Activated T-cell treated with anti-CD3 and anti-CD28 coated beads, Interleukin-2, amount 50 U/mL, for 24 hours (primary cell): ENCODE measurements around the gene PFKFB3.
"Not testable (repeated sequence)": the region's sequence is repeated elsewhere in the genome, so short reads cannot be mapped to it uniquely, and the experiment has no call there.

Experiments
- DNase-seq: peaks from one replicate; pipeline ENCODE4 v3.0.0-alpha.2; 2020
- H3K27ac Mint-ChIP-seq: 2 replicates; pipeline ENCODE4 v1.8.0; 2020; ENCODE audit warnings: mild to moderate bottlenecking, mixed read lengths
- H3K27me3 Mint-ChIP-seq: 2 replicates; pipeline ENCODE4 v1.8.0; 2020; ENCODE audit warnings: mixed read lengths
- H3K36me3 Mint-ChIP-seq: 2 replicates; pipeline ENCODE4 v1.8.0; 2020; ENCODE audit warnings: low read depth, mixed read lengths
- H3K4me1 Mint-ChIP-seq: 2 replicates; pipeline ENCODE4 v1.8.0; 2020; ENCODE audit warnings: low read depth, mixed read lengths
- H3K4me3 Mint-ChIP-seq: 2 replicates; pipeline ENCODE4 v1.8.0; 2020; ENCODE audit warnings: mild to moderate bottlenecking, moderate library complexity, mixed read lengths
- H3K9me3 Mint-ChIP-seq: 2 replicates; pipeline ENCODE4 v1.8.0; 2020; ENCODE audit warnings: mixed read lengths

Gene PFKFB3

GRCh38 chr10:6187278-6187677 is 15.5 kb upstream of the PFKFB3 start:
- no peaks in the 10 kb centered on the region for H3K27me3 Mint-ChIP-seq
- peaks cover 27% of the 10 kb centered on the region for H3K36me3 Mint-ChIP-seq
- peaks cover 53% of the 10 kb centered on the region for H3K4me1 Mint-ChIP-seq
- H3K27ac Mint-ChIP-seq, result peak overlapping the region; percentile 76
- no peak for DNase-seq
- no peaks in the 10 kb centered on the region for H3K9me3 Mint-ChIP-seq
- H3K4me3 Mint-ChIP-seq, result no peak overlapping the region

- DNase-seq, H3K27me3 Mint-ChIP-seq, H3K9me3 Mint-ChIP-seq, H3K27ac Mint-ChIP-seq, H3K4me3 Mint-ChIP-seq: not testable (repeated sequence)
- peaks cover 52% of the 10 kb centered on the region for H3K4me1 Mint-ChIP-seq
- peaks cover 28% of the 10 kb centered on the region for H3K36me3 Mint-ChIP-seq
These were observed 12.7 kb upstream of the PFKFB3 start for GRCh38 chr10:6190033-6190432.

GRCh38 chr10:6191147-6191546 is 11.6 kb upstream of the PFKFB3 start:
- Mint-ChIP-seq H3K9me3 (no peaks in the 10 kb centered on the region), H3K36me3 (peaks cover 24% of the 10 kb centered on the region), H3K4me3 (no peak overlapping the region), H3K27me3 (no peaks in the 10 kb centered on the region), H3K4me1 (peaks cover 52% of the 10 kb centered on the region), H3K27ac (no peak overlapping the region)
- DNase-seq, result no peak

GRCh38 chr10:6191569-6191968 is 11.2 kb upstream of the PFKFB3 start:
- Mint-ChIP-seq H3K27me3 (no peaks in the 10 kb centered on the region), H3K4me3 (no peak overlapping the region), H3K9me3 (no peaks in the 10 kb centered on the region), H3K27ac (no peak overlapping the region), H3K36me3 (peaks cover 24% of the 10 kb centered on the region), H3K4me1 (peaks cover 47% of the 10 kb centered on the region)
- no peak for DNase-seq

GRCh38 chr10:6193342-6193741 is 9.4 kb upstream of the PFKFB3 start:
- H3K4me1 Mint-ChIP-seq, result peaks cover 38% of the 10 kb centered on the region
- H3K4me3 Mint-ChIP-seq, H3K9me3 Mint-ChIP-seq, H3K27me3 Mint-ChIP-seq, H3K27ac Mint-ChIP-seq, DNase-seq: not testable (repeated sequence)
- H3K36me3 Mint-ChIP-seq, result peaks cover 21% of the 10 kb centered on the region

- Mint-ChIP-seq H3K27ac (no peak overlapping the region), H3K4me3 (no peak overlapping the region), H3K4me1 (peaks cover 36% of the 10 kb centered on the region), H3K9me3 (no peaks in the 10 kb centered on the region), H3K36me3 (peaks cover 18% of the 10 kb centered on the region), H3K27me3 (no peaks in the 10 kb centered on the region)
- DNase-seq, result no peak
These were observed 8.4 kb upstream of the PFKFB3 start for GRCh38 chr10:6194311-6194710.

GRCh38 chr10:6195376-6195775 is 7.4 kb upstream of the PFKFB3 start:
- Mint-ChIP-seq H3K4me3 (no peak overlapping the region), H3K27ac (peak overlapping the region; percentile 36), H3K27me3 (no peaks in the 10 kb centered on the region), H3K9me3 (no peaks in the 10 kb centered on the region), H3K36me3 (peaks cover 15% of the 10 kb centered on the region), H3K4me1 (peaks cover 39% of the 10 kb centered on the region)
- no peak for DNase-seq

- no peak overlapping the region for H3K4me3 Mint-ChIP-seq
- peaks cover 40% of the 10 kb centered on the region for H3K4me1 Mint-ChIP-seq
- peak overlapping the region; percentile 36 for H3K27ac Mint-ChIP-seq
- DNase-seq, result no peak
- H3K36me3 Mint-ChIP-seq, result peaks cover 10% of the 10 kb centered on the region
- no peaks in the 10 kb centered on the region for H3K9me3 Mint-ChIP-seq
- no peaks in the 10 kb centered on the region for H3K27me3 Mint-ChIP-seq
These were observed 6.9 kb upstream of the PFKFB3 start for GRCh38 chr10:6195846-6196245.

GRCh38 chr10:6196524-6196923 is 6.2 kb upstream of the PFKFB3 start:
- H3K27ac Mint-ChIP-seq, DNase-seq, H3K27me3 Mint-ChIP-seq, H3K4me3 Mint-ChIP-seq, H3K9me3 Mint-ChIP-seq, H3K36me3 Mint-ChIP-seq: not testable (repeated sequence)
- peaks cover 41% of the 10 kb centered on the region for H3K4me1 Mint-ChIP-seq

GRCh38 chr10:6197321-6197720 is 5.4 kb upstream of the PFKFB3 start:
- no peaks in the 10 kb centered on the region for H3K27me3 Mint-ChIP-seq
- no peak for DNase-seq
- peaks cover 46% of the 10 kb centered on the region for H3K4me1 Mint-ChIP-seq
- H3K27ac Mint-ChIP-seq, result no peak overlapping the region
- H3K36me3 Mint-ChIP-seq, result peaks cover under 1% of the 10 kb centered on the region
- H3K9me3 Mint-ChIP-seq, result no peaks in the 10 kb centered on the region
- no peak overlapping the region for H3K4me3 Mint-ChIP-seq

- Mint-ChIP-seq H3K36me3 (no peaks in the 10 kb centered on the region), H3K27ac (no peak overlapping the region), H3K27me3 (no peaks in the 10 kb centered on the region), H3K4me3 (no peak overlapping the region), H3K4me1 (peaks cover 48% of the 10 kb centered on the region), H3K9me3 (no peaks in the 10 kb centered on the region)
- DNase-seq, result no peak
These were observed 4.6 kb upstream of the PFKFB3 start for GRCh38 chr10:6198171-6198570.

GRCh38 chr10:6199131-6199733 is 3.5 kb upstream of the PFKFB3 start:
- peaks cover 3% of the 10 kb centered on the region for H3K36me3 Mint-ChIP-seq
- no peaks in the 10 kb centered on the region for H3K27me3 Mint-ChIP-seq
- H3K4me1 Mint-ChIP-seq, result peaks cover 45% of the 10 kb centered on the region
- DNase-seq, result no peak
- no peak overlapping the region for H3K4me3 Mint-ChIP-seq
- H3K9me3 Mint-ChIP-seq, result no peaks in the 10 kb centered on the region
- H3K27ac Mint-ChIP-seq, result peak overlapping the region; percentile 9

- Mint-ChIP-seq H3K4me3 (peak overlapping the region; percentile 75), H3K9me3 (no peaks in the 10 kb centered on the region), H3K4me1 (peaks cover 49% of the 10 kb centered on the region), H3K27ac (peak overlapping the region; percentile 58), H3K36me3 (peaks cover 13% of the 10 kb centered on the region), H3K27me3 (no peaks in the 10 kb centered on the region)
- DNase-seq, result no peak
These were observed 2.3 kb upstream of the PFKFB3 start for GRCh38 chr10:6200440-6200733.

- Mint-ChIP-seq H3K9me3 (no peaks in the 10 kb centered on the region), H3K4me1 (peaks cover 44% of the 10 kb centered on the region), H3K27ac (peak overlapping the region; percentile 76), H3K4me3 (peak overlapping the region; percentile 75), H3K36me3 (peaks cover 13% of the 10 kb centered on the region), H3K27me3 (no peaks in the 10 kb centered on the region)
- peak; percentile 68 for DNase-seq
These were observed 1.8 kb upstream of the PFKFB3 start for GRCh38 chr10:6200734-6201515.

- peak; percentile 83 for DNase-seq
- peak overlapping the region; percentile 96 for H3K27ac Mint-ChIP-seq
- no peaks in the 10 kb centered on the region for H3K27me3 Mint-ChIP-seq
- peak overlapping the region; percentile 83 for H3K4me3 Mint-ChIP-seq
- H3K4me1 Mint-ChIP-seq, result peaks cover 44% of the 10 kb centered on the region
- peaks cover 13% of the 10 kb centered on the region for H3K36me3 Mint-ChIP-seq
- H3K9me3 Mint-ChIP-seq, result no peaks in the 10 kb centered on the region
These were observed 1.2 kb upstream of the PFKFB3 start for GRCh38 chr10:6201516-6201975.
